GM12865 (cell line): ENCODE data around the gene MORN3.

Source experiments
- DNase-seq: peaks from one replicate; pipeline ENCODE4 v3.0.0; 2010; ENCODE audit warnings: low read depth
- H3K4me3 ChIP-seq: 2 replicates; pipeline ENCODE4 v1.5.1; 2011; ENCODE audit warnings: mild to moderate bottlenecking, low read depth, low read length, control low read depth
- TF ChIP-seq, protein P1 (sequence below): IDR thresholded peaks from 2 replicates; pipeline ENCODE4 v1.5.1; 2011; ENCODE audit warnings: low read length, control low read depth, low read depth, inconsistent platforms; ENCODE audit not compliant: insufficient read depth; ENCODE audit errors: missing control alignments

MORN3 gene

GRCh38 chr12:121620333-121620891, 49.0 kb downstream of the MORN3 start:
- H3K4me3 ChIP-seq, result no peak overlapping the region
- DNase-seq, result no peak

DNA sequence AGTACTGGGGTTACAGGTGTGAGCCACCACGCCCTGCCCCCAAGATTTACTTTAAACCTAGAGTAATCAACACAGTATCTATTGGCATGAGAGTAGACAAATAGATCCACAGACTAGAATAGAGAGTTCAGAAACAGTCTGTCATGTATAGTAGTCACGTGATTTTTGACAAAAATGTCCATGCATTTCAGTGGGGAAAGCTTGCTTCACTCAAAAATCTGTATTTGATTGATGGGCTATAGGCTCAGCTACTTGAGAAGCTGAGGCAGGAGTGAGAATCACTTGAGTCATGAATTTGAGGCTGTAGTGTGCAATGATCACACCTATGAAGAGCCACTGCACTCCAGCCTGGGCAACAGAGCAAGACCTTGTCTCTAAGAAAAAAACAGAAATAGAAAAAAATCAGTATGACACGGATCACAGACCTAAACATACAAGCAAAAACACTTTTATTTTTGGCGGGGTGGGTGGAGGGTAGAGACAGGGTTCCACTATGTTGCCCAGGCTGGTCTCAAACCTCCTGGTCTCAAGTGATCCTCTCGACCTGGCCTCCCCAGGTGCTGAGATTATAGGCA, 50.7 kb downstream of the MORN3 start:
- no peak for DNase-seq
- TF ChIP-seq, protein P1, sequence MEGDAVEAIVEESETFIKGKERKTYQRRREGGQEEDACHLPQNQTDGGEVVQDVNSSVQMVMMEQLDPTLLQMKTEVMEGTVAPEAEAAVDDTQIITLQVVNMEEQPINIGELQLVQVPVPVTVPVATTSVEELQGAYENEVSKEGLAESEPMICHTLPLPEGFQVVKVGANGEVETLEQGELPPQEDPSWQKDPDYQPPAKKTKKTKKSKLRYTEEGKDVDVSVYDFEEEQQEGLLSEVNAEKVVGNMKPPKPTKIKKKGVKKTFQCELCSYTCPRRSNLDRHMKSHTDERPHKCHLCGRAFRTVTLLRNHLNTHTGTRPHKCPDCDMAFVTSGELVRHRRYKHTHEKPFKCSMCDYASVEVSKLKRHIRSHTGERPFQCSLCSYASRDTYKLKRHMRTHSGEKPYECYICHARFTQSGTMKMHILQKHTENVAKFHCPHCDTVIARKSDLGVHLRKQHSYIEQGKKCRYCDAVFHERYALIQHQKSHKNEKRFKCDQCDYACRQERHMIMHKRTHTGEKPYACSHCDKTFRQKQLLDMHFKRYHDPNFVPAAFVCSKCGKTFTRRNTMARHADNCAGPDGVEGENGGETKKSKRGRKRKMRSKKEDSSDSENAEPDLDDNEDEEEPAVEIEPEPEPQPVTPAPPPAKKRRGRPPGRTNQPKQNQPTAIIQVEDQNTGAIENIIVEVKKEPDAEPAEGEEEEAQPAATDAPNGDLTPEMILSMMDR, result no peak
- H3K4me3 ChIP-seq, result no peak overlapping the region

More at GRCh38 chr12:121620333-121620891, 49.0 kb downstream of the MORN3 start:
- TF ChIP-seq, protein P1, result no peak

DNA sequence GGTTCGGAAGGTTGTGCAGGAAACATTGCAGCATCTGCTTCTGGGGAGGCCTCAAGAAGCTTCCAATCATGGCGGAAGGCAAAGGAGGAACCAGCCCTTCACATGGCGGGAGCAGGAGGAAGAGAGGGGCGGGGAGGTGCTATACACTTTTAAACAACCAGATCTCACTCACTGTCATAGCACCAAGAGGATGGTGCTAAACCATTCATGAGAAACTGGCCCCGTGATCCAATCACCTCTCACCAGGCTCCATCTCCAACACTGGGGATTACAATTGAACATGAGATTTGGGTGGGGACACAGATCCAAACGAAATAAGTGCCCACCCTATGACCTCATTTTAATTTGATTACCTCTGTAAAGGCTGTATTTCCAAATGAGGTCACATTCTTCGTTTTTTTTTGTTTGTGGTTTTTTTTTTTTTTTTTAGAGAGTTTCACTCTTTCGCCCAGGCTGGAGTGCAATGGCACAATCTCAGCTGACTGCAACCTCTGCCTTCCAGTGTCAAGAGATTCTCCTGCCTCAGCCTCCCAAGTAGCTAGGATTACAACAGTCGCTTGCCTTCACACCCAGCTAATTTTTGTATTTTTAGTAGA, 54.5 kb downstream of the MORN3 start:
- H3K4me3 ChIP-seq, result no peak overlapping the region
- TF ChIP-seq, protein P1, result no peak
- no peak for DNase-seq

DNA sequence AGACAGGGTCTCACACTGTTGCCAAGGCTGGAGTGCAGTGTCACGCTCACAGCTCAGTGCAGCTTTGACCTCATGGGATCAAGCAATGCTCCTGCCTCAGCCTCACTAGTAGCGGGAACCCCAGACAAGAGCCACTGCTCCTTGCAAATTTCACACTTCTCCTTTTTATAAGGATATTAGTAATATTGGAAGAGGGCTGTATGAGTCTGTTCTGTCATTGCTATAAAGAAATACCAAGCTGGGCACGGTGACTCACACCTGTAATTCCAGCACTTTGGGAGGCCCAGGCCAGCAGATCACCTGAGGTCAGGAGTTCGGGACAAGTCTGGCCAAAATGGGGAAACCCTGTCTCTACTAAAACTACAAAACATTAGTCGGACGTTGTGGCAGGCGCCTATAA, 56.0 kb downstream of the MORN3 start:
- no peak overlapping the region for H3K4me3 ChIP-seq
- DNase-seq, result peak; percentile 37
- TF ChIP-seq, protein P1, result no peak

DNA sequence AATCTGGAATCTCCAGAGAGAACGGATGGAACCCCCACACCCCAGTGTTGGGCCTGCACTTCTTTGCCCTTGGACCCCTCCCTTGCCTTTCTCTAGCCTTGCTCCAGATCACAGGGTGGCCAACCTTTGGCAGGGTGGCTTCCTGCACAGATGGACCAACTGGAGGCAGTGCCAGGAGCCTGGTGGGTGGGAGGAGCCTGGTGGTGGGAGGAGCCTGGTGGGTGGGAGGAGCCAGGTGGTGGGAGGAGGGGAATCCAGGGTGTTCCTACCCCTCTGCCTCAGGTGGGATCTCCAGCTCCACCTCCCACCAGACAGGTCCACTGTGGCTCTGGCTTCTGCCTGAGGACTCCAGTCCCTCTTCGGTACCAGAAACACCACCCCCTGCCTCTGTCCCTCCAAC, 58.1 kb downstream of the MORN3 start:
- DNase-seq, result no peak
- H3K4me3 ChIP-seq, result no peak overlapping the region
- TF ChIP-seq, protein P1, result no peak

DNA sequence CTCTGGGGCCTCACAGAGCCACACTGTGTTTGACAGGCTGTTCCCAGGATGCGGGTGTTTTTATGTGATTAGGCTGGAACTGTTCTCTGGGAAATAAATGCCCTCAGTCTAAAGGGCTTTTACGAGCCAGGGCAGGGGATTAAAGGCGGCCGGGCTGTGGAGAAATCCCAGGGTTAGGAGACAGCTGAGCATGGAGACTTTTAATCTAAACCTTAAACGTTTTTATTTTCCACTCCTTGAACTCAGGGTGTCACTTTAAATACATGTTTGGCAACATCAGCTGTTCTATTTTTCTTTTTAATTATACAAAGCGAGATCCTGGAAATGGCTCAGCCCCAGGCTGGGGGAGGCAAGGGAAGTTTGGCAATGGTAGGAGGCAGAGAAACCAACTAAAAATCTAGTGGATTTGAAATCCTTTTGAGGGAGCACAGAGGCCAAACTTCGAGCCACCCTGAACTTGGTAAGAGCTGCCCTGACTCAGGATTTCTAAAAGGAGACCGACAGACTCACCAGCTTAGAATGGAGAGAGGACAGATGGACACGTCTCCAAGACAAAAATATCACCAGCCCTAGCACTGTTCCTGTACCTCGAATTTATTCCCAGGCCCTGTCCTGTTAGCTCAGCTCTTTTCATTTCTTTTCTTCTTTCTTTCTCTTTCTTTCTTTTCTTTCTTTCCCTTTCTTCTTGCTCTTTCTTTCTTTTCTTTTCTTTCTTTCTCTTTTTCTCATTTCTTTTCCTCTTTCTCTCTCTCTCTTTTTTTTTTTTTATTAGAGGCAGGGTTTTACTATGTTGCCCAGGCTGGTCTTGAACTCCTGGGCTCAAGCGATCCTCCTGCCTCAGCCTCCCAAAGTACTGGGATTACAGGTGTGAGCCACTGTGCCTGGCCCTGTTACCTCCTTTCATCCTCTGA, 59.0 kb downstream of the MORN3 start:
- no peak for DNase-seq
- TF ChIP-seq, protein P1, result no peak
- H3K4me3 ChIP-seq, result no peak overlapping the region
